ENCODE data around the gene SMARCA2. TPM values are rescaled to one million over a fixed set of nuclear protein-coding genes. Genes with fewer than 3 reads are reported as not detected.

Gene SMARCA2
- total and polyA plus RNA-seq, 4 donors = 18.8 to 67.0 (median 41.1) TPM

DNA sequence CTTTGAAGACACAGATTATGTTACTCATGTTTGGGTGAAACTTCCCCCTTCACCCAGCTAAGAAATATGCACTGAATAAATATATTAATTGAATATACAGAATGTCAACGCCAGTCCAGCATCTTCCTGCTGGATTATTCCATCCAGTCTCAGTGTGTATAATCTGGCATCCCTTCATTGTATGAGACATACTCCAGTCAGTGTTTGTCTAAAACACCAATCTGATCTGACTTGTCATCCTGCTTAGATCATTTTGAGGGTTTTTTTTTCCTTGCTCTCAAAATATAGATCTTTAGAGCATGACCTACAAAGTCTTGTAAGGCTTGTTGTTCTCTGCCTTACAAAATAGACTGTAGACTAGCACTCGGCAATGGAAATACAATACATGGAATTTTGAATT is 195.1 kb downstream of the SMARCA2 start:
- DNase-seq (ENCODE audit: low spot score) = no peak
- Histone ChIP-seq H3K27ac (ENCODE audit: low read depth in 1 of 2, low read length in 2 of 2) (no peak overlapping the region), H3K4me3 (ENCODE audit: low read depth in 1 of 3, low read length in 3 of 3) (no peak overlapping the region), H3K27me3 (ENCODE audit: control insufficient read depth in 4 of 4, insufficient read depth in 4 of 4, low read length in 3 of 4) (no peaks in the 10 kb centered on the region), H3K9me3 (ENCODE audit: control insufficient read depth in 4 of 4, low read length in 3 of 4) (no peaks in the 10 kb centered on the region), H3K9ac (ENCODE audit: low read depth in 1 of 2, low read length in 2 of 2) (no peak overlapping the region), H3K36me3 (ENCODE audit: control insufficient read depth in 4 of 4, insufficient read depth in 3 of 4, low read depth in 1 of 4, low read length in 3 of 4) (no peaks in the 10 kb centered on the region), H3K4me1 (ENCODE audit: control insufficient read depth in 4 of 4, insufficient read depth in 4 of 4, low read length in 3 of 4) (no peaks in the 10 kb centered on the region)
- 87% methylated on average over 2 of the region's 2 CpGs for WGBS
- TF ChIP-seq, protein P1, sequence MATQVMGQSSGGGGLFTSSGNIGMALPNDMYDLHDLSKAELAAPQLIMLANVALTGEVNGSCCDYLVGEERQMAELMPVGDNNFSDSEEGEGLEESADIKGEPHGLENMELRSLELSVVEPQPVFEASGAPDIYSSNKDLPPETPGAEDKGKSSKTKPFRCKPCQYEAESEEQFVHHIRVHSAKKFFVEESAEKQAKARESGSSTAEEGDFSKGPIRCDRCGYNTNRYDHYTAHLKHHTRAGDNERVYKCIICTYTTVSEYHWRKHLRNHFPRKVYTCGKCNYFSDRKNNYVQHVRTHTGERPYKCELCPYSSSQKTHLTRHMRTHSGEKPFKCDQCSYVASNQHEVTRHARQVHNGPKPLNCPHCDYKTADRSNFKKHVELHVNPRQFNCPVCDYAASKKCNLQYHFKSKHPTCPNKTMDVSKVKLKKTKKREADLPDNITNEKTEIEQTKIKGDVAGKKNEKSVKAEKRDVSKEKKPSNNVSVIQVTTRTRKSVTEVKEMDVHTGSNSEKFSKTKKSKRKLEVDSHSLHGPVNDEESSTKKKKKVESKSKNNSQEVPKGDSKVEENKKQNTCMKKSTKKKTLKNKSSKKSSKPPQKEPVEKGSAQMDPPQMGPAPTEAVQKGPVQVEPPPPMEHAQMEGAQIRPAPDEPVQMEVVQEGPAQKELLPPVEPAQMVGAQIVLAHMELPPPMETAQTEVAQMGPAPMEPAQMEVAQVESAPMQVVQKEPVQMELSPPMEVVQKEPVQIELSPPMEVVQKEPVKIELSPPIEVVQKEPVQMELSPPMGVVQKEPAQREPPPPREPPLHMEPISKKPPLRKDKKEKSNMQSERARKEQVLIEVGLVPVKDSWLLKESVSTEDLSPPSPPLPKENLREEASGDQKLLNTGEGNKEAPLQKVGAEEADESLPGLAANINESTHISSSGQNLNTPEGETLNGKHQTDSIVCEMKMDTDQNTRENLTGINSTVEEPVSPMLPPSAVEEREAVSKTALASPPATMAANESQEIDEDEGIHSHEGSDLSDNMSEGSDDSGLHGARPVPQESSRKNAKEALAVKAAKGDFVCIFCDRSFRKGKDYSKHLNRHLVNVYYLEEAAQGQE (IDR thresholded peaks at IDR 0.05) = no peak
- no peak for TF ChIP-seq RXRA (IDR thresholded peaks at IDR 0.05)
- TF ChIP-seq JUND (IDR thresholded peaks at IDR 0.05) = no peak
- TF ChIP-seq FOXA2 (IDR thresholded peaks at IDR 0.05) = no peak
- no peak for TF ChIP-seq GABPA (IDR thresholded peaks at IDR 0.05 in 1 of 2, conservative IDR thresholded peaks at IDR 0.05 in 1 of 2)
- TF ChIP-seq HNF4A (conservative IDR thresholded peaks at IDR 0.05) = no peak
- TF ChIP-seq SP1 (IDR thresholded peaks at IDR 0.05) = no peak
- TF ChIP-seq, protein P2, sequence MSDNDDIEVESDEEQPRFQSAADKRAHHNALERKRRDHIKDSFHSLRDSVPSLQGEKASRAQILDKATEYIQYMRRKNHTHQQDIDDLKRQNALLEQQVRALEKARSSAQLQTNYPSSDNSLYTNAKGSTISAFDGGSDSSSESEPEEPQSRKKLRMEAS (IDR thresholded peaks at IDR 0.05) = no peak
- TF ChIP-seq YY1 (IDR thresholded peaks at IDR 0.05) = no peak
- no peak for TF ChIP-seq HNF4G (IDR thresholded peaks at IDR 0.05)
- TF ChIP-seq RAD21 (IDR thresholded peaks at IDR 0.05) = no peak
- no peak for TF ChIP-seq EGR1 (IDR thresholded peaks at IDR 0.05; ENCODE audit: low read depth in 2 of 2)
- TF ChIP-seq TAF1 (conservative IDR thresholded peaks at IDR 0.05) = no peak
- TF ChIP-seq, protein P3, sequence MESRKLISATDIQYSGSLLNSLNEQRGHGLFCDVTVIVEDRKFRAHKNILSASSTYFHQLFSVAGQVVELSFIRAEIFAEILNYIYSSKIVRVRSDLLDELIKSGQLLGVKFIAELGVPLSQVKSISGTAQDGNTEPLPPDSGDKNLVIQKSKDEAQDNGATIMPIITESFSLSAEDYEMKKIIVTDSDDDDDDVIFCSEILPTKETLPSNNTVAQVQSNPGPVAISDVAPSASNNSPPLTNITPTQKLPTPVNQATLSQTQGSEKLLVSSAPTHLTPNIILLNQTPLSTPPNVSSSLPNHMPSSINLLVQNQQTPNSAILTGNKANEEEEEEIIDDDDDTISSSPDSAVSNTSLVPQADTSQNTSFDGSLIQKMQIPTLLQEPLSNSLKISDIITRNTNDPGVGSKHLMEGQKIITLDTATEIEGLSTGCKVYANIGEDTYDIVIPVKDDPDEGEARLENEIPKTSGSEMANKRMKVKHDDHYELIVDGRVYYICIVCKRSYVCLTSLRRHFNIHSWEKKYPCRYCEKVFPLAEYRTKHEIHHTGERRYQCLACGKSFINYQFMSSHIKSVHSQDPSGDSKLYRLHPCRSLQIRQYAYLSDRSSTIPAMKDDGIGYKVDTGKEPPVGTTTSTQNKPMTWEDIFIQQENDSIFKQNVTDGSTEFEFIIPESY (IDR thresholded peaks at IDR 0.05) = no peak
- no peak for TF ChIP-seq FOXA1 (IDR thresholded peaks at IDR 0.05)
- TF ChIP-seq, protein P4, sequence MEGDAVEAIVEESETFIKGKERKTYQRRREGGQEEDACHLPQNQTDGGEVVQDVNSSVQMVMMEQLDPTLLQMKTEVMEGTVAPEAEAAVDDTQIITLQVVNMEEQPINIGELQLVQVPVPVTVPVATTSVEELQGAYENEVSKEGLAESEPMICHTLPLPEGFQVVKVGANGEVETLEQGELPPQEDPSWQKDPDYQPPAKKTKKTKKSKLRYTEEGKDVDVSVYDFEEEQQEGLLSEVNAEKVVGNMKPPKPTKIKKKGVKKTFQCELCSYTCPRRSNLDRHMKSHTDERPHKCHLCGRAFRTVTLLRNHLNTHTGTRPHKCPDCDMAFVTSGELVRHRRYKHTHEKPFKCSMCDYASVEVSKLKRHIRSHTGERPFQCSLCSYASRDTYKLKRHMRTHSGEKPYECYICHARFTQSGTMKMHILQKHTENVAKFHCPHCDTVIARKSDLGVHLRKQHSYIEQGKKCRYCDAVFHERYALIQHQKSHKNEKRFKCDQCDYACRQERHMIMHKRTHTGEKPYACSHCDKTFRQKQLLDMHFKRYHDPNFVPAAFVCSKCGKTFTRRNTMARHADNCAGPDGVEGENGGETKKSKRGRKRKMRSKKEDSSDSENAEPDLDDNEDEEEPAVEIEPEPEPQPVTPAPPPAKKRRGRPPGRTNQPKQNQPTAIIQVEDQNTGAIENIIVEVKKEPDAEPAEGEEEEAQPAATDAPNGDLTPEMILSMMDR (IDR thresholded peaks at IDR 0.05; ENCODE audit: low read depth, low read length, missing input control) = no peak

DNA sequence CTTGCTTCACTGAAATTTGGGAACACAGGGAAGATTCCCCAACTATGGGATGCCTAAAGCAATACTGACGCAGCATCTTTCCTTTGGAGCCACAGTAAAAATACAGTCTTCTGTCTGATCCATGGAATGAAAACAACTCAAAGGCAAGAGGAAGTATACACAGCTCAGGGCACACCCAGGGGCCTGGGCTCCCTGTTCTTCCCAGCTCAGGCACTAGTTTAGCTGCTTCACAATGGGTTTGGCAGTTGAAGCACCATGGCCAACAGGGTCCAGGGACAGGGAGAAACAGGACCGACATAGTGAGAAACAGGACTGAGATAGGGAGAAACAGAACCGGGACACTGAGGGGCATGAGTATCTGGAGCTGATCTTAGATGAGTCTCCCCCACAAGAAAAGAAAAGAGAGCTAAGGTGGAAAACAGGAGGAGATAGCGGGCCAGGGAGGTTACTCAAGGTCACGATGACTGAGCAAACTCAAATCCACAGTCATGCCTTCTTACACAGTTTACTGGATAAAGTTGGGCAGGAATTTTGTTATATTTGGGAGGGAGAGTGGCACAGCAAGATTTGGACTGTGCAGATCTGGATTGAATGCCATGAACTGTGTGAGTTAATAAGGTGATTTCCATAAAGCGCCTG is 198.8 kb downstream of the SMARCA2 start:
- DNase-seq (ENCODE audit: low spot score) = no peak
- no peaks in the 10 kb centered on the region for H3K27me3 ChIP-seq (ENCODE audit: control insufficient read depth in 4 of 4, insufficient read depth in 4 of 4, low read length in 3 of 4)

More for the DNA sequence above, 198.8 kb downstream of the SMARCA2 start:
- Histone ChIP-seq H3K4me1 (ENCODE audit: control insufficient read depth in 4 of 4, insufficient read depth in 4 of 4, low read length in 3 of 4) (no peaks in the 10 kb centered on the region), H3K4me3 (ENCODE audit: low read depth in 1 of 3, low read length in 3 of 3) (no peak overlapping the region), H3K9ac (ENCODE audit: low read depth in 1 of 2, low read length in 2 of 2) (no peak overlapping the region), H3K36me3 (ENCODE audit: control insufficient read depth in 4 of 4, insufficient read depth in 3 of 4, low read depth in 1 of 4, low read length in 3 of 4) (no peaks in the 10 kb centered on the region), H3K9me3 (ENCODE audit: control insufficient read depth in 4 of 4, low read length in 3 of 4) (no peaks in the 10 kb centered on the region), H3K27ac (ENCODE audit: low read depth in 1 of 2, low read length in 2 of 2) (no peak overlapping the region)
- TF ChIP-seq EGR1 (IDR thresholded peaks at IDR 0.05; ENCODE audit: low read depth in 2 of 2) (no peak), RAD21 (IDR thresholded peaks at IDR 0.05) (no peak), GABPA (IDR thresholded peaks at IDR 0.05 in 1 of 2, conservative IDR thresholded peaks at IDR 0.05 in 1 of 2) (no peak), FOXA1 (IDR thresholded peaks at IDR 0.05) (no peak), HNF4G (IDR thresholded peaks at IDR 0.05) (no peak), HNF4A (conservative IDR thresholded peaks at IDR 0.05) (no peak), TAF1 (conservative IDR thresholded peaks at IDR 0.05) (no peak), JUND (IDR thresholded peaks at IDR 0.05) (no peak)
- TF ChIP-seq, protein P1 (IDR thresholded peaks at IDR 0.05) = no peak
- TF ChIP-seq, protein P4 (IDR thresholded peaks at IDR 0.05; ENCODE audit: low read depth, low read length, missing input control) = no peak
- TF ChIP-seq, protein P5, sequence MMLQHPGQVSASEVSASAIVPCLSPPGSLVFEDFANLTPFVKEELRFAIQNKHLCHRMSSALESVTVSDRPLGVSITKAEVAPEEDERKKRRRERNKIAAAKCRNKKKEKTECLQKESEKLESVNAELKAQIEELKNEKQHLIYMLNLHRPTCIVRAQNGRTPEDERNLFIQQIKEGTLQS (IDR thresholded peaks at IDR 0.05) = no peak
- WGBS = 92% methylated on average over 6 of the region's 6 CpGs

All from liver (tissue), 9 donors.